A549 (cell line): ENCODE data around the gene SUN1. TPM values are rescaled to one million over a fixed set of nuclear protein-coding genes. Genes with fewer than 3 reads are reported as not detected.

ENCODE experiments used
- ATAC-seq, 2 experiments: fragments of 200-7000 bp in 1 of 2; fragments of >200 bp in 1 of 2; cut with Nextera tagmentation in 1 of 2; cut with Tn5 transposase in 1 of 2; 3 replicates each; pipeline versions ENCODE4 v1.8.0 to v1.9.1; 2018 to 2020; ENCODE audit warnings: mild to moderate bottlenecking in 1 of 2, moderate library complexity in 1 of 2
- CTCF ChIA-PET: fragments of 300-600 bp; sonication (Branson Sonifier 250); formaldehyde crosslinking; extraction: SDS; loops from one replicate; lab custom pipeline; 2021; ENCODE audit warnings: antibody characterized with exemption, inconsistent platforms; lab: Yijun Ruan, JAX
- POLR2A ChIA-PET: fragments of 350-600 bp; formaldehyde crosslinking; extraction: SDS; loops from one replicate; lab custom pipeline; 2021; ENCODE audit warnings: antibody characterized with exemption, inconsistent platforms; lab: Yijun Ruan, JAX
- DNase-seq, 2 experiments: peaks; one replicate each; pipeline versions ENCODE4 v3.0.0 to v3.0.0-alpha.2; 2011 to 2016; ENCODE audit warnings: low read depth in 1 of 2, low spot score in 1 of 2
- FAIRE-seq: peaks from 2 replicates; lab custom pipeline; 2011; peaks lifted over from hg19 to GRCh38; lab: Jason Lieb, UNC
- H3K27ac ChIP-seq, 2 experiments: fragments of >200 bp; sonication (Bioruptor Twin); formaldehyde crosslinking; 3 replicates each; pipeline ENCODE4 v1.5.1; 2016 to 2017
- H3K4me1 ChIP-seq: fragments of >200 bp; sonication (Bioruptor Twin); formaldehyde crosslinking; 3 replicates; pipeline ENCODE4 v1.6.1; 2016
- H3K4me2 ChIP-seq: fragments of >200 bp; sonication (Bioruptor Twin); formaldehyde crosslinking; 3 replicates; pipeline ENCODE4 v1.6.1; 2016
- H3K4me3 ChIP-seq: fragments of >200 bp; sonication (Bioruptor Twin); formaldehyde crosslinking; 3 replicates; pipeline ENCODE4 v1.5.1; 2016
- H3K9me3 ChIP-seq: fragments of >200 bp; sonication (Bioruptor Twin); formaldehyde crosslinking; 3 replicates; pipeline ENCODE4 v1.6.1; 2016
- BCL3 ChIP-seq: fragments of >200 bp; sonication (Bioruptor Twin); formaldehyde crosslinking; IDR thresholded peaks from 3 replicates; pipeline ENCODE4 v1.6.1; 2016
- CBX8 ChIP-seq: fragments of 200-600 bp; sonication (generic); IDR thresholded peaks from 2 replicates; pipeline ENCODE4 v1.6.1; 2016
- CEBPB ChIP-seq, 2 experiments: fragments of >200 bp in 1 of 2; sonication (Bioruptor Twin) in 1 of 2; formaldehyde crosslinking in 1 of 2; IDR thresholded peaks; 2 replicates each; pipeline ENCODE4 v1.6.1; 2012 to 2016
- CHD2 ChIP-seq: fragments of 150-350 bp; IDR thresholded peaks from 2 replicates; pipeline ENCODE4 v1.6.1; 2014; ENCODE audit warnings: low read length; ENCODE audit not compliant: partially characterized antibody
- CHD4 ChIP-seq: fragments of 200-600 bp; sonication (generic); IDR thresholded peaks from 2 replicates; pipeline ENCODE4 v1.6.1; 2016; ENCODE audit warnings: antibody characterized with exemption, mild to moderate bottlenecking, borderline replicate concordance
- E2F6 ChIP-seq: IDR thresholded peaks from 2 replicates; pipeline ENCODE4 v1.6.1; 2012; ENCODE audit warnings: low read depth, borderline replicate concordance
- EHF ChIP-seq: fragments of 250-450 bp; sonication (Bioruptor Pico); IDR thresholded peaks from 2 replicates; pipeline ENCODE4 v1.5.0; 2020; ENCODE audit warnings: mild to moderate bottlenecking
- ESRRA ChIP-seq: fragments of 150-350 bp; IDR thresholded peaks from 2 replicates; pipeline ENCODE4 v1.6.1; 2014; ENCODE audit warnings: mild to moderate bottlenecking, low read length, borderline replicate concordance
- FOSB ChIP-seq: fragments of 250-450 bp; sonication (Bioruptor Pico); IDR thresholded peaks from 2 replicates; pipeline ENCODE4 v1.5.0; 2020; ENCODE audit warnings: mild to moderate bottlenecking, moderate library complexity
- FOSL2 ChIP-seq, 2 experiments: fragments of 450-650 bp in 1 of 2; fragments of >200 bp in 1 of 2; sonication (Bioruptor Twin) in 1 of 2; formaldehyde crosslinking; IDR thresholded peaks; 2 replicates each; pipeline versions ENCODE4 v1.5.0 to v1.6.1; 2016 to 2020; ENCODE audit warnings: mild to moderate bottlenecking in 1 of 2, moderate library complexity in 1 of 2
- FOXS1 ChIP-seq: fragments of 250-450 bp; sonication (Bioruptor Pico); IDR thresholded peaks from 2 replicates; pipeline ENCODE4 v1.5.0; 2020; ENCODE audit warnings: mild to moderate bottlenecking, moderate library complexity
- HDAC2 ChIP-seq: fragments of 200-600 bp; sonication (generic); IDR thresholded peaks from 2 replicates; pipeline ENCODE4 v1.6.1; 2016
- HEYL ChIP-seq: fragments of 250-450 bp; sonication (Bioruptor Pico); IDR thresholded peaks from 2 replicates; pipeline ENCODE4 v1.8.0; 2021; ENCODE audit warnings: mild to moderate bottlenecking, moderate library complexity
- HOXA7 ChIP-seq: fragments of 250-450 bp; sonication (Bioruptor Pico); IDR thresholded peaks from 2 replicates; pipeline ENCODE4 v1.5.0; 2020; ENCODE audit warnings: mild to moderate bottlenecking, moderate library complexity
- HOXB5 ChIP-seq: fragments of 250-450 bp; sonication (Bioruptor Pico); IDR thresholded peaks from 2 replicates; pipeline ENCODE4 v1.5.0; 2020; ENCODE audit warnings: mild to moderate bottlenecking, moderate library complexity
- KDM5A ChIP-seq: fragments of 200-600 bp; sonication (generic); IDR thresholded peaks from 2 replicates; pipeline ENCODE4 v1.6.1; 2016; ENCODE audit warnings: antibody characterized with exemption, mild to moderate bottlenecking
- MAX ChIP-seq: IDR thresholded peaks from 2 replicates; pipeline ENCODE4 v1.6.1; 2012
- NPAS2 ChIP-seq: fragments of 250-450 bp; sonication (Bioruptor Pico); IDR thresholded peaks from 2 replicates; pipeline ENCODE4 v1.8.0; 2022; ENCODE audit warnings: mild to moderate bottlenecking, moderate library complexity, borderline replicate concordance
- NR3C1 ChIP-seq: fragments of >200 bp; sonication (Bioruptor Twin); formaldehyde crosslinking; IDR thresholded peaks from 3 replicates; pipeline ENCODE4 v1.6.1; 2017
- PHF8 ChIP-seq: fragments of 200-600 bp; sonication (generic); IDR thresholded peaks from 2 replicates; pipeline ENCODE4 v1.6.1; 2016; ENCODE audit warnings: low read depth, mild to moderate bottlenecking, antibody characterized with exemption, moderate library complexity, borderline replicate concordance
- POLR2AphosphoS2 ChIP-seq: conservative IDR thresholded peaks from 2 replicates; pipeline ENCODE4 v1.6.1; 2012; ENCODE audit warnings: low read length, improper control_type of control experiment, inconsistent platforms
- RARB ChIP-seq: fragments of 250-450 bp; sonication (Bioruptor Pico); IDR thresholded peaks from 2 replicates; pipeline ENCODE4 v1.8.0; 2021; ENCODE audit warnings: mild to moderate bottlenecking, moderate library complexity
- RCOR1 ChIP-seq: fragments of 150-350 bp; IDR thresholded peaks from 2 replicates; pipeline ENCODE4 v1.6.1; 2014; ENCODE audit warnings: antibody characterized with exemption, low read length, low read depth
- RFX5 ChIP-seq: fragments of 450-650 bp; IDR thresholded peaks from 2 replicates; pipeline ENCODE4 v1.7.1; 2014; ENCODE audit warnings: antibody characterized with exemption, mild to moderate bottlenecking, moderate library complexity
- RNF2 ChIP-seq: fragments of 200-600 bp; sonication (generic); IDR thresholded peaks from 2 replicates; pipeline ENCODE4 v1.6.1; 2016; ENCODE audit warnings: low read depth, mild to moderate bottlenecking, antibody characterized with exemption, moderate library complexity, borderline replicate concordance
- SREBF2 ChIP-seq: fragments of 450-650 bp; IDR thresholded peaks from 2 replicates; pipeline ENCODE4 v1.6.1; 2014; ENCODE audit warnings: mild to moderate bottlenecking, moderate library complexity
- TFCP2L1 ChIP-seq: fragments of 250-450 bp; sonication (Bioruptor Pico); IDR thresholded peaks from 2 replicates; pipeline ENCODE4 v1.5.0; 2021; ENCODE audit warnings: mild to moderate bottlenecking
- ZC3H11A ChIP-seq: fragments of 450-650 bp; IDR thresholded peaks from 2 replicates; pipeline ENCODE4 v1.6.1; 2014; ENCODE audit warnings: antibody characterized with exemption, mild to moderate bottlenecking
- ZSCAN20 ChIP-seq: fragments of 250-450 bp; sonication (Bioruptor Pico); IDR thresholded peaks from 2 replicates; pipeline ENCODE4 v1.8.0; 2022; ENCODE audit warnings: mild to moderate bottlenecking, moderate library complexity
- WGBS: methylation state at CpG from one replicate; pipeline ENCODE4 v1.1.6; 2017; ENCODE audit errors: missing lambda C conversion rate; 5-methylcytosine and 5-hydroxymethylcytosine counted together
- polyA plus RNA-seq, 4 experiments: library from polyadenylated mRNA; depleted of rRNA in 3 of 4; stranded (reverse); fragments of >200 nt; fragmentation: RNase III in 1 of 4; extraction: RNeasy Plus Mini Kit Qiagen cat#74134 plus additional on column Dnase treatment in 1 of 4; gene quantifications; 2 replicates in 3 of 4; 3 replicates in 1 of 4; pipeline ENCODE4 v1.2.3, GENCODE V29; 2011 to 2017
- TF ChIP-seq, protein P1 (sequence below): fragments of 200-600 bp; sonication (generic); IDR thresholded peaks from 2 replicates; pipeline ENCODE4 v1.6.1; 2016; ENCODE audit warnings: antibody characterized with exemption, mild to moderate bottlenecking, moderate library complexity
- TF ChIP-seq, protein P2 (sequence below): fragments of 450-650 bp; IDR thresholded peaks from 2 replicates; pipeline ENCODE4 v1.6.1; 2014; ENCODE audit warnings: antibody characterized with exemption
- TF ChIP-seq, protein P3 (sequence below): fragments of 250-450 bp; sonication (Bioruptor Pico); IDR thresholded peaks from 2 replicates; pipeline ENCODE4 v1.5.0; 2020; ENCODE audit warnings: low read depth, mild to moderate bottlenecking, moderate library complexity

SUN1 gene
- polyA plus RNA-seq, 2 of the 4 experiments (the other 2 are of a cell fraction): 60.7 to 130 TPM

DNA sequence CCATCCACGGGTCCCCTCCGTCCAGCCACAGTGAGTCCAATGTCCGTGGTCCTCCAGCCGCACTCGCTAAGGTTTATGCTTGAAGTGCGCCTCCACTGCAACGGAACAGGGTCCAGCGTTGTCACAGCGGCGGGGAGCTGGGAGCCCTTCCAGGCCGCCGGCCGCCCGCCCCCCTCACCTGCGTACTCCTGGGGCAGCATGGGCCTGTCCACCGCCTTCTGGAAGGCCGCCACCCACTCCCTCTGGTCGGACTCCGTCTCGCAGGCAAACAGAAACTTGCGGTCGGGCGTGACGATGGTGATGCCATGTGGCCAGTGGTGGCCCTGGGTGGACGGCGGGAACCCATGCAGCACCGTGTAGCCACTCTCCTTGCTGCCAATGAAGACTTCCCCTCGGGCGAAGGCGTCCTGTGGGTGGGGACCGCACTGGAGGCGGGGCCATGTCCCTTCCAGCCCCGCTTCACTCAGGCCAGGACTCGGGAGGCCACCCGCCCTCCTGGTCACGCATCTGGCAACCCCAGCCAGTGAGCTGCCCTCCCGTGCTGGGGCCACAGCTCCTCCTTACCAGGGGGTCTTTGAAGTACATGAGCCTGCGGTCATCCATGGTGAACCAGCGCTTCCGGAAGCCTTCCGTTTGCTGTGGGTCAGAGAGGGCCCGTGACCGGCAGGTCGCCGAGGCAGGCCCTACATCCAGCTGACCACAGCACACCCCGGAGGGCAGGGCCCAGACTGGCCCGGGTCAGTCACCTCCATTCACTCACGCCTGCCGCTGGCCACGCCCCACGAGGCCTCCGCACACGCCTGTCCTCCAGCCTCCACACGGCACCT is 66.8 kb downstream of the SUN1 start:
- no peak overlapping the region for H3K4me3 ChIP-seq
- ATAC-seq (no peak), DNase-seq (no peak), FAIRE-seq (no peak)
- POLR2A ChIA-PET: no interaction called here
- H3K4me1 ChIP-seq: peaks cover 14% of the 10 kb centered on the region
- no peak overlapping the region for H3K27ac ChIP-seq
- CTCF ChIA-PET: interaction anchor here (0.8 to 2.5 kb wide), 4 partner anchors 9 to 187 kb away, joined by 3 to 6 read pairs (median 4); no protein-coding TSS in a partner anchor
- H3K4me2 ChIP-seq: no peak overlapping the region
- TF ChIP-seq ZSCAN20: no peak
- no peak for TF ChIP-seq HDAC2
- TF ChIP-seq RNF2: no peak
- no peak for TF ChIP-seq CEBPB (IDR thresholded peaks at IDR 0.05)
- TF ChIP-seq ESRRA: no peak
- TF ChIP-seq NR3C1: no peak
- TF ChIP-seq, protein P1, sequence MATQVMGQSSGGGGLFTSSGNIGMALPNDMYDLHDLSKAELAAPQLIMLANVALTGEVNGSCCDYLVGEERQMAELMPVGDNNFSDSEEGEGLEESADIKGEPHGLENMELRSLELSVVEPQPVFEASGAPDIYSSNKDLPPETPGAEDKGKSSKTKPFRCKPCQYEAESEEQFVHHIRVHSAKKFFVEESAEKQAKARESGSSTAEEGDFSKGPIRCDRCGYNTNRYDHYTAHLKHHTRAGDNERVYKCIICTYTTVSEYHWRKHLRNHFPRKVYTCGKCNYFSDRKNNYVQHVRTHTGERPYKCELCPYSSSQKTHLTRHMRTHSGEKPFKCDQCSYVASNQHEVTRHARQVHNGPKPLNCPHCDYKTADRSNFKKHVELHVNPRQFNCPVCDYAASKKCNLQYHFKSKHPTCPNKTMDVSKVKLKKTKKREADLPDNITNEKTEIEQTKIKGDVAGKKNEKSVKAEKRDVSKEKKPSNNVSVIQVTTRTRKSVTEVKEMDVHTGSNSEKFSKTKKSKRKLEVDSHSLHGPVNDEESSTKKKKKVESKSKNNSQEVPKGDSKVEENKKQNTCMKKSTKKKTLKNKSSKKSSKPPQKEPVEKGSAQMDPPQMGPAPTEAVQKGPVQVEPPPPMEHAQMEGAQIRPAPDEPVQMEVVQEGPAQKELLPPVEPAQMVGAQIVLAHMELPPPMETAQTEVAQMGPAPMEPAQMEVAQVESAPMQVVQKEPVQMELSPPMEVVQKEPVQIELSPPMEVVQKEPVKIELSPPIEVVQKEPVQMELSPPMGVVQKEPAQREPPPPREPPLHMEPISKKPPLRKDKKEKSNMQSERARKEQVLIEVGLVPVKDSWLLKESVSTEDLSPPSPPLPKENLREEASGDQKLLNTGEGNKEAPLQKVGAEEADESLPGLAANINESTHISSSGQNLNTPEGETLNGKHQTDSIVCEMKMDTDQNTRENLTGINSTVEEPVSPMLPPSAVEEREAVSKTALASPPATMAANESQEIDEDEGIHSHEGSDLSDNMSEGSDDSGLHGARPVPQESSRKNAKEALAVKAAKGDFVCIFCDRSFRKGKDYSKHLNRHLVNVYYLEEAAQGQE: no peak
- no peak for TF ChIP-seq RCOR1
- TF ChIP-seq FOSL2 (IDR thresholded peaks at IDR 0.05): no peak
- TF ChIP-seq FOSL2 (CRISPR knock-in tag; IDR thresholded peaks at IDR 0.05): no peak
- TF ChIP-seq E2F6: no peak
- no peak for TF ChIP-seq CHD4
- TF ChIP-seq, protein P2, sequence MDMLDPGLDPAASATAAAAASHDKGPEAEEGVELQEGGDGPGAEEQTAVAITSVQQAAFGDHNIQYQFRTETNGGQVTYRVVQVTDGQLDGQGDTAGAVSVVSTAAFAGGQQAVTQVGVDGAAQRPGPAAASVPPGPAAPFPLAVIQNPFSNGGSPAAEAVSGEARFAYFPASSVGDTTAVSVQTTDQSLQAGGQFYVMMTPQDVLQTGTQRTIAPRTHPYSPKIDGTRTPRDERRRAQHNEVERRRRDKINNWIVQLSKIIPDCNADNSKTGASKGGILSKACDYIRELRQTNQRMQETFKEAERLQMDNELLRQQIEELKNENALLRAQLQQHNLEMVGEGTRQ: no peak
- TF ChIP-seq MAX: no peak
- no peak for TF ChIP-seq FOSB (CRISPR knock-in tag)
- TF ChIP-seq, protein P3, sequence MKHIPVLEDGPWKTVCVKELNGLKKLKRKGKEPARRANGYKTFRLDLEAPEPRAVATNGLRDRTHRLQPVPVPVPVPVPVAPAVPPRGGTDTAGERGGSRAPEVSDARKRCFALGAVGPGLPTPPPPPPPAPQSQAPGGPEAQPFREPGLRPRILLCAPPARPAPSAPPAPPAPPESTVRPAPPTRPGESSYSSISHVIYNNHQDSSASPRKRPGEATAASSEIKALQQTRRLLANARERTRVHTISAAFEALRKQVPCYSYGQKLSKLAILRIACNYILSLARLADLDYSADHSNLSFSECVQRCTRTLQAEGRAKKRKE (CRISPR knock-in tag): no peak
- no peak for TF ChIP-seq EHF
- no peak for TF ChIP-seq CHD2
- TF ChIP-seq FOXS1 (CRISPR knock-in tag): no peak
- TF ChIP-seq HOXB5: no peak
- TF ChIP-seq ZC3H11A: no peak
- no peaks in the 10 kb centered on the region for H3K9me3 ChIP-seq
- whole genome bisulfite sequencing: 93% methylated on average over 52 of the region's 54 CpGs

DNA sequence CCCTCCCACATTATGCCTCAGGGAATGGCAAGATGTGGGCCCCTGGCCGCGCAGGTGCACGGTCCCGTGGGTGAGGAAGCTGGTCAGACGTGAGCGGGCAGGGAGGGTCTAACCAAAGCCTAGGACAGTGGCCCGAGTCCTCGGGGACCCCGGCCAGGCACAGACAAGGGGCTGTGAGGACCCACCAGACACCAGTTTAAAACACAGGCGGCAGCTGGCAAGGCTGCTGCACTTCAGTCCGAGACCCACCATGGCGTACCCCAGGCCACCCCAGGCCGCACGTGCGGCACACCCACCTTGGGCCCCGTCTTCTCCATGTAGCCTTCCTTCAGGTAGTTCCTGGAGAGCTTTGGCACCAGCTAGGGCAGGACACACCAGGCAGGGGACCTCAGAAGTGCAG is 67.5 kb downstream of the SUN1 start:
- no peak for DNase-seq
- no peak overlapping the region for H3K4me2 ChIP-seq
- no peak for FAIRE-seq
- no peaks in the 10 kb centered on the region for H3K9me3 ChIP-seq
- ATAC-seq: no peak
- no peak overlapping the region for H3K27ac ChIP-seq
- CTCF ChIA-PET: interaction anchor here (0.7 to 2.5 kb wide), 4 partner anchors 8 to 166 kb away, joined by 3 to 6 read pairs (median 5); no protein-coding TSS in a partner anchor
- WGBS: 95% methylated on average over 10 of the region's 16 CpGs
- H3K4me1 ChIP-seq: peaks cover 21% of the 10 kb centered on the region
- POLR2A ChIA-PET: no interaction called here
- no peak overlapping the region for H3K4me3 ChIP-seq
- TF ChIP-seq TFCP2L1 (no peak), HEYL (CRISPR knock-in tag) (no peak), RARB (CRISPR knock-in tag) (no peak), HOXA7 (CRISPR knock-in tag) (no peak), FOSL2 (IDR thresholded peaks at IDR 0.05) (no peak), FOSL2 (CRISPR knock-in tag; IDR thresholded peaks at IDR 0.05) (no peak), NPAS2 (no peak), BCL3 (no peak), CBX8 (no peak), PHF8 (no peak), POLR2AphosphoS2 (no peak), KDM5A (no peak), NR3C1 (no peak), RFX5 (no peak), SREBF2 (no peak)
